NCI-H2227 treated with DMSO at 0.1 percent for 48 hours (cell line): ENCODE data around the gene DUS1L.

Experiments used
- DNase-seq: peaks from one replicate; lab custom pipeline; 2025; lab: John Stamatoyannopoulos, UW

DUS1L gene

DNA sequence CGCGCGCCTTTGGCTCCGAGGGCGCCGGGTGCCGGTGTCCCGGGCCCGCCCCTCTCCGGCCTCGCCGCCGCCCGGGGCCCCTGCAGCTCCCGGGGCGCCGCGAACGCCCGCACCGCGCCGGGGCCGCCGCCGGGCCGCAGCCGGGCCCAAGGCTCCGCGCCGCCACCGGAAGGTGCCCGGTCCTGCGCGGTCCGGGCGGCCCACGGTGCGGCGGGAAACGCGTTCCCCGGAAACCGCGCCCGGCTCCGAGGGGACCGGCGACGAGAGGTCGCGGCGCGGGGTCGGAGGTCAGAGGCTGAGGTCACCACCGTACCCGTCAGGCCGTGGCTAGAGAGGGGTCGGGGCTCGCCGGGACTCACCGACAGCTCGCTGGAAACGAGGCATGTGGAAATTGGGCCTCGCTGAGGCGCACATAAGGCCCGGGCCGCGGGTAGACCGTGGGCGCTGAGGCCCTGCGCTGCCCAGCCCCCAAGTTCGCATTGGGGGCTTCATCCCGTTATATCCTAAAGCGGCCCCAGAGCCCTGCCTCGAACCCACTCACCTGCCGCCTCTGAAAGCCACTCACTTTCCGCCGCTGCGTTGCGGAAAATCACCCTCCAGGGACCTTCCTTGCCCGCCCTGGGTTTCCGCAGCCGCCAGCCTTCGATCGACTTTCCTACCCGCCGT is at the start of gene DUS1L:
Gene DUS1L, minus strand, starts transcription at position 167 of the 666 bp plus-strand sequence. CDS start 745 bp downstream, outside the sequence.
- DNase-seq = no peak

GRCh38 chr17:82114872-82115271 is 49.3 kb upstream of the DUS1L start:
- no peak for DNase-seq

GRCh38 chr17:82114447-82114846 is 48.8 kb upstream of the DUS1L start:
- no peak for DNase-seq

DNA sequence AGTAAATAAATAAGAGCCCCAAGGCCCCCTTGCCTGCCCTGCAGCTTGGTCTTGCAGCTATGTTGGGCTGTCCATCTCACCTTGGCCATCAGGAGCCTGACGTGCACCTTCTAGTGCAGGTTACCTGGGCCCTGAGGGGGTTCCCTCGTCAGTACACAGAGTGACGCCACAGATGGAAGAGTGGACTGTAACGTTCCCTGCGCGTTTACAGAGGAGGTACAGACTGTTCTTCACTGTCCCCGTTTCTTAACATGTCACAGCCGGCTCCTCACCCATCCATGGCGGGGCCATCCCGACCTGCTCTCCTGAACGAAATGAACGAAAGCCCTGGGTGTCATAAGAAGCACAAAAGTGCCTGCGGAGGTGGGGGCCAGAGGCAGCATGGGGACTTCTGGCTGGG is 48.3 kb upstream of the DUS1L start:
- no peak for DNase-seq

GRCh38 chr17:82113422-82113821 is 47.8 kb upstream of the DUS1L start:
- no peak for DNase-seq

GRCh38 chr17:82112914-82113311 is 47.3 kb upstream of the DUS1L start:
- no peak for DNase-seq

- DNase-seq = no peak
Observed at GRCh38 chr17:82112181-82112913, 46.7 kb upstream of the DUS1L start.

DNA sequence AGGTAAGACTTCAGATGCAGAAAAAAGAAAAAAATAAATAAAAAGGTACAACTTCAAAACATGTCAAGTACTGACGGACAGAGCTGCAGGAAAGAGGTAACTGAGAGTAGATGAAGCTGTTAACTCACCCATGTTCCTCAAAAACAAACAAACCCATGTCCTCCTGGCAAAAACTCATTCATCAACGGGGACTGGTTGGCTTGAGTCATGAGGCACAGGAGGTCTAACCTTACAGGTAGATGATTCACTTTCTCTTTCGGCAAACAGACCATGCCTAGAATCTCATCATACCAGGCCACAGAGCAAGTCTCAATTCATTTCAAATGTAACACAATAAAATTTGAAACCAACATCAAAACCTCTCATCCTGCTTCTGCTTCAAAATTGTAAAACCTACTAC is 44.7 kb upstream of the DUS1L start:
- no peak for DNase-seq

DNA sequence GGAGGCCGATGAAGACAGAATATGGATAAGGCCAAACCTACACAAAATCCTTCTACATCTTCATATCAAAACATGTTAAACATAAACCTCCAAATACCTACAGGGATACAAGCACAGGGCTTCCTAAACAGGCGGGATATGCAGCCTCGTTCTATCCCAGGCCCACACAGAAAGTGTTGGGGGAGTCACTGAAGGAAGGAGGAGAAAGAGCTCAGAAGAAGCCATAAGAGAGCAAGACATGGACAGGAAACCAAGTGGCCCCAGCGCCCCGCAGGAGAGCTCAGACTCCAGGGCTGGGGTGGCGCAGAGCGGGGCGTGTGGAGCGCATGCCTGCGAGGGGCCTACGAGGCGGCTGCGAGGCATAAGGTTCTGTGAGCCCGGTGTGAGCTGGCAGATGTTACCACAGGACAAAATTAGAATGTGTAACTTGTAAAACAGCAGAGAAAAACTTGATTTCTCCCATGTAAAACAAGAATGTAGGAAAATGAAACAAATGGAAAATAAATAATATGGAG is 43.4 kb upstream of the DUS1L start:
- no peak for DNase-seq

DNA sequence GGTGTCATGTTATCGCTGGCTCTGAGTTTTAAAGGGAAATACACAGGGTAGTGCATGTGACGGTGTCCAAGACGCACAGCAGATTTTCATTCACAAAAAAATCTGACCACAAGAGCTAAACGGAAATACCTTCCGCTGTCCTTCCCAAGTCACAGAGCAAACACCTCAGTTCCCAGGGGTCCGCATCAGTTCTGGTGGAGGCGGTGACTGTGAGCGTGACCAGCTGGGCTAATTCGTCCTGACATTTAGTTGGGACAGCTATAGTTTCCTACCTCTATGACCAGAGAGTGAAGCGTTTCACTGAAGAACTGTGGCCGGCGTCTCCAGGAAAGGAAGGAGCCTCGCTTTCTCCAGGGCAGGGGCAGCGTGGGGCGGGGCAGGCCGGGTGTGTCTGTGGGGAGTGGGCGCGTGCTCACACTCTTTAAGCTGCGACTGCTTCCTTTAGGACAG is 42.9 kb upstream of the DUS1L start:
- DNase-seq = no peak

- no peak for DNase-seq
Observed at GRCh38 chr17:82108038-82108437, 42.4 kb upstream of the DUS1L start.

GRCh38 chr17:82107341-82107860 is 41.8 kb upstream of the DUS1L start:
- no peak for DNase-seq

GRCh38 chr17:82106688-82107305 is 41.2 kb upstream of the DUS1L start:
- no peak for DNase-seq

- DNase-seq = peak; percentile 28
Observed at GRCh38 chr17:82105882-82106687, 40.5 kb upstream of the DUS1L start.

- no peak for DNase-seq
Observed at GRCh38 chr17:82105417-82105881, 39.8 kb upstream of the DUS1L start.

DNA sequence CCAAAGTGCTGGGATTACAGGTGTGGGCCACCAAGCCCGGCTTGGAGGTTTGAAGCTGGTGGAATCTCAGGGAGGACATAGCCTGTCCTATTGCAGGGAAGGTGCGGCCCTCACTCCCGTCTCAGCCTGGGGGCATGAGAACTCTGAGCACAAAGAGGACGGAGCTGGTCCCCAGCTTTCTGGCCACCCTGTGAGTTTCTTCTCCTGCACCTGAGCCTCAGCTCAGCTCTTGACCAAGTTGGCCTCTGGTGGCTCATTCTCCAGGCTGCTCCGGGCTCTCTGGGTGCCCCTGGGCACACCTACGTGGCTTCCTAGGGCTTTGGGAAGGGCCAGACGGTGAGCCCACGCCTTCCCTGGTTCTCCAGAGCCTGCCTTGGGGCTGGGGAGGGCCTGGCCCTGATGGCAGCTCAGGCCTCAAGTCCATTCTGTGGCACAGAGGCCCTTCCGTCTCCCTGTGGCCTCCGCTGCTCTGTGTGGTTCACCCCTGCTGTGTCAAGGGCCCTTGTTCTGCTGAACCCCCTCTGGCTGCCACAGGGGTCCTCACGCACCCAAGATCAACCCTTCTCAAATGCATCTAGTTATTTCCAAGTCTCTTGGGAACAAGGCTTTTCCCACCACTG is 39.3 kb upstream of the DUS1L start:
- DNase-seq = no peak

GRCh38 chr17:82103553-82104451 is 38.2 kb upstream of the DUS1L start:
- no peak for DNase-seq

- no peak for DNase-seq
Observed at GRCh38 chr17:82101767-82102679, 36.4 kb upstream of the DUS1L start.

GRCh38 chr17:82101301-82101715 is 35.7 kb upstream of the DUS1L start:
- no peak for DNase-seq
